GM19452 (cell line): ENCODE measurements around the gene SLC26A11.

Experiments used
- ATAC-seq: cut with Tn5 transposase; IDR thresholded peaks from one replicate; pipeline ENCODE4 v1.9.1; 2021; ENCODE audit not compliant: unreplicated experiment

The SLC26A11 gene

DNA sequence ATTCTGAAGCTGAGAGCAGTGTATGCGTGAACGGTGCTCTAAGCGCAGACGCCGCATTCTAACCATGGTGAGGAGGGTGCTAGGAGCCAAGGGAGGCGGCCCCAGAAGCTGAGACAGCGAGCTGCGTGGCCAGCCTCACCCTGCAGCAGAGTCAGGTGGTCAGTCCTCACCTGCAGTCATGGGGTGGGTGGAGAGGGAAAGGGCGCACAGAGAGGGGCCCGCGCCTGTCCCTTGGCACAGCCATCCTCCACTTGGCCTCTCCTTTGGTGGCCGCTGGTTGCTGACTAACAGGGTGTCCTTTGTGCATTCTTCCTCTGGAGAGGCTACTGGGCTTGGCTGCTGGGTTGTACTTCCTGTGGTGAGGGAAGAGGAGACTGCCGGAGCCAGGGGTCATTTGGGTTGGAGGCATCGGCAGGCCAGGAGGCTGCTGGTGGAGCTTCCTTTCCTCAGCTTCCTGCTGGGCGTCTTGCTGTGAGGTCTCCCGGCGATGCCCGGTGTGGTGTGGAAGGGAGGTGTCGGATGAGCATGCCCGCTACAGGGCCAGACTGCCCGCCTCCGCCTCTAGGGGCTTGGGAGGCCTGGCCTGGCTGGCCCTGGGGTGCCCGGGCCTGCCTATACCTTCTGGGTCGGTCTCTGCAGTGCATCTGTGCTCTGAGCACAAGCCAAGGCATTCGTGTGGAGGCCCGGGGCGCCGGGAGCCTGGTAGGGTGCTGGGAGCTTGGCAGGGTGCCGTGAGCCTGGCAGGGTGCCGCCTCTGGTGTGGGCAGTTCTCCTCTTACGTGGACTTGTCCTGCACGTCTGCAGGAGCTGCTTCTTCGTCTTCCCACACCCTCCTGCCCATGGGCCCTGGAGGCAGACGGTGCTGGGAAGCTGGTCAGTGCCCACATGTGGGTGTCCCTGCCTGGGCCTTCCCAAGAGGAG, 57.8 kb downstream of the SLC26A11 start:
- no peak for ATAC-seq

DNA sequence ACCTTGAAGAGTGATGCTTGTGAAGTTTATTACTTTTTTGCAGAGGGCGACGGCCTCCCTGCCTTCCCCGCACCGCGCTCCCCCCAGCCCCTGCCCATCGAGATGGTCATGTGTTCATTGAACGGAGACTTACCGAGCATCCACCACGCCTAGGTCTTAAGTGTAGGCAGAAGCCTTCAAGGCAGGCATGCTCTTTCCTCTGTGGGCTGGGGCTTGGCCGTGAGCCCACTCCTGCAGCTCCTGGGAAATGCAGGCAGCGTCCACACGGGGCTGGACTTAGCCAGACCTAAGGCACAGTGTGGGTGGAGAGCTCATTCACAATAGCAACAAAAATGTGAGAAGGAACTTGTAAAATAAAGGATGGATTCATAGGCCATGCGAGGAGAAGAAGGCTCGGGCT, 59.7 kb downstream of the SLC26A11 start:
- no peak for ATAC-seq

DNA sequence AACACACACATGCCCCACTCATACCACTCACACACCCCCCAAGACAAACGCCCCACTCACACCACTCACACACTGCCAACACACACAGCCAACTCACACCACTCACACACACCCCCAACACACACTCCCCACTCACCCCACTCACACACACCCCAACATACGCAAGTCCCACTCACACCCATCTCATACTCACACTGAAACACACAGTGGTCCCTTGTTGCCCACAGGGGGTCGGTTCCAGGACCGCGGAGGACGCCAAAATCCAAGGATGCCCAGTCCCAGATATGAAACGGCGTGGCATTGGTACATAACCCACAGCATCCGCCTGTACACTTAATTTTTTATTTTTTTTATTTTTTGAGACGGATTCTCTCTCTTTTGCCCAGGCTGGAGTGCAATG, 61.3 kb downstream of the SLC26A11 start:
- no peak for ATAC-seq

DNA sequence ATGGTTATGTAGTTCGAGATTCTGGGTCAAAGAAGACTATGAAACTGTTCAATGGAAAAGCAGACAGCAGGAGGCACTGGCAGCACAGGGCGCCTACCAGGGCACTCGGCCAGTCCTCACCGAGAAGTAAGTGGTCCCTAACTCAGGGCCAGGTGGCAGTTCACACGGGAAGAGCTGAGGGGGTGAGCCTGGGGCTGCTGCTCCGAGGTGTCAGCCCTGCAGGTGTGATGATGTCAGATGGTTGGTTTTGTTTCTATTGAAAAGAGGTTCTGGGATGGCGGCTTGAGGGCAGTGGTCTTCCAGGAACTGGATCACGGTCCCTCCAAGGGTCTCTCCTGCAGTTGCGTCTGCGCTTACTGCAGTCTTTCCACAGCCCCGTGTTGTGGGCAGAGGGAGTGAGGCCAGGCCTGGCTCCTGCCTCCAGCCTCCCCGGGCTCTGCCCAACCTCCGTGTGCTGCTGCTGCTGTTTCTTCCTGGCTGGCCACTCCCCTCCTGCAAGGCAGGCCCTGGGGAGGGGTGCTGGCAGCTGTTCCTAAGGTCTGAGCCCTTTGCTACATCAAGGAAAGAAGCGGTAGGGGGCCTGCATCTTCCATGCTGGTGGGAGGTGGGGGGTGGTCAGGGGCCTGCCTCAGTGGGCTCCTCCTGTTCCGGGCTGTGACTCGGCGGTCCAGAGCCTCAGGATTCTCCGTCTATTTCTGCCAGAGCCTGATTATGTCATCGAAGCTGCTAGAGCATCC, 63.1 kb downstream of the SLC26A11 start:
- ATAC-seq = no peak

DNA sequence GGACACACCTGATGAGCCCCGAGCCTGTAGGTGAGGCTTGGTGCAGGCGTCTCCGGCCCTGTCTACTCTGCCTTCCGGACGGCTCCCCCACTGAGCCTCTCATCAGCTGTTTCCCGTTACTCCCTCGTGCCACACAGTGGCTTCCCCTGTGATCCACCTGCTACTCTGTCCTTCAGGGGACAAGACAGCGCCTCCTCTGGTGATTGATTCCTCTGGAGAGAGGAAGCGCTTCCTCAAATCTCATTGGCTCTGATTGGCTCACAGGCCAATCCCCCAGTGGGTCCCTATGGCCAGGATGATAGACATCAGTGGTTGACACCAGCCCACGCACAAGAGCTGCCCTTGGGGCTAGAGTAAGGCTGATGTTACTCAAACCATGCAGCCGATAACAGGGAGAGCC, 64.4 kb downstream of the SLC26A11 start:
- no peak for ATAC-seq

DNA sequence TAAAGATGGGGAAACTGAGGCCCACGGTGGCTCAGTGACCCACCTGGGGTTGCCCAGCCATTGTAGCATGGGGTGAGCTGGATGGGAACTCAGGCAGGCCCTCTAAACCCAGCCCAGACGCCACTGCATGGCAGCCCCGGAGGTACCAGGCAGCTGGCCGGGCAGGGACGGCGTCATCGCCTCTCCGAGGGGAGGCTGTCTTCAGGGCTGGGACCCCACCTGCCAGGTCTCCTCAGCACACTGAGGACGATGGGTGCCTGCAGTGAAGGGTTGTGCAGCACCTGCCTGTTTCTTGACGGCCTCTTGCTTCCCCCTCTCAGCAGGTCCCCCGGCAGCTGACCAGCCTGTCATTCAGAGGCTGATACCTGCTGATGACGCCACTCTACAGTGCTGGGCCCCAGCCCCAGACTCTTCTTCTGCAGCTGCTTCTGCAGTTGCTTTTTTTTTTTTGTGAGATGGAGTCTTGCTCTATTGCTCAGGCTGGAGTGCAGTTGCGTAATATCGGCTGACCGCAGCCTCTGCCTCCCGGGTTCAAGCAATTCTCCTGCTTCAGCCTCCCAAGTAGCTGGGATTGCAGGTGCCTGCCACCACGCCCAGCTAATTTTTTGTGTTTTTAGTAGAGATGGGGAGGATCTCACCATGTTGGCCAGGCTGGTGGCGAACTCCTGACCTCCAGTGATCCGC, 65.2 kb downstream of the SLC26A11 start:
- ATAC-seq = no peak

DNA sequence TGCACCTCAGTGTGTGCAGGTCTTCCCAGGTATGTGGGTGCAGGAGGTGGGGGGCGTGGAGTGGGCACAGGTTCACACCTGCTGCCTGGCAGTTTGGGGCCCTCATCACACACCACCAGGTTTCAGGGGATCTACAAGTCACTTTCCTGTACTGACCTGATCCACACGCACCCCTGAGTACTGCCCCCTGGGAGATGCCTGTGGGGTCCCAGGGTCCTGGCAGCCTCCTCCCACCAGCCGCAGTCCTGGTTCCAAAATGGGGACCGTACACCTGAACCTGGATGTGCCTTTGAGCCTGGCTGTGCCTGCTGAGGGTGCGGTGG, 66.4 kb downstream of the SLC26A11 start:
- no peak for ATAC-seq

DNA sequence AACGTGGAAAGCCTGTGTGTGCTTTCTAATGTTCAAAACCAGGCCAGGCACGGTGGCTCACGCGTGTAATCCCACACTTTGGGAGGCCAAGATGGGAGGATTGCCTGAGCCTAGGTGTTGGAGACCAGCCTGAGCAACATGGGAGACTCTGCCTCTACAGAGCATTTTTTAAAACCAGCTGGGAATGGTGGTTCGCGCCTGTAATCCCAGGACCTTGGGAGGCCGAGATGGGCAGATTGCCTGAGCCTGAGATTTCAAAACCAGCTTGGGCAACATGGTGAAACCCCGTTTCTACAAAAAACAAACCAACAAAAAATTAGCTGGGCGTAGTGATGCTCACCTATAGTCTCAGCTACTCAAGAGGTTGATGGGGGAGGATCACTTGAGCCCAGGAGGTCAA, 66.8 kb downstream of the SLC26A11 start:
- no peak for ATAC-seq

DNA sequence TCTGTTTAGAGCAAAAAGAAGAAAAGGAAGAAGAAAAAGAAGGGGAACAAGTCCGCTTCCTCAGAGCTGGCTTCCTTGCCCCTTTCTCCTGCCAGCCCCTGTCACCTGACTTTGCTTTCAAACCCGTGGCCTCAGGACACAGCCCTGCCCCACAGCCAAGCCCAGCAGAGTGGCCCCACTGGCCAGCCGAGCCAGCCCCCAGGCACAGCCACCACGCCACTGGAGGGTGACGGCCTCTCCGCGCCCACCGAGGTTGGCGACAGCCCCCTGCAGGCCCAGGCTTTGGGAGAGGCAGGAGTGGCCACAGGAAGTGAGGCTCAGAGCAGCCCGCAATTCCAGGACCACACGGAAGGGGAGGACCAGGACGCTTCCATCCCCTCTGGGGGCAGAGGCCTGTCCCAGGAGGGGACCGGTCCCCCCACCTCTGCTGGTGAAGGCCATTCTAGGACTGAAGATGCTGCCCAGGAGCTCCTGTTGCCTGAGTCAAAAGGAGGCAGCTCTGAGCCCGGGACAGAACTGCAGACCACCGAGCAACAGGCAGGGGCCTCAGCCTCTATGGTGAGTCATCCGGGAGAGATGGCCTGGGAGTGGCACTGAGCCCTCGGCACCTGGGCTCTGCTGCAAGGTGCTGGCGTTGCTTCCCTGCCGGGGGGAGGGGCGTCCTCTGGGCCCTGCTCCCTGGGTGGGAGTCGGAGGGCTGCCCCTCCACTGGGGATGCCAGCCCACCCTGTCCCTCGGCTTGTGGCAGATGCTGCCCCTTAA, 67.8 kb downstream of the SLC26A11 start:
- no peak for ATAC-seq

DNA sequence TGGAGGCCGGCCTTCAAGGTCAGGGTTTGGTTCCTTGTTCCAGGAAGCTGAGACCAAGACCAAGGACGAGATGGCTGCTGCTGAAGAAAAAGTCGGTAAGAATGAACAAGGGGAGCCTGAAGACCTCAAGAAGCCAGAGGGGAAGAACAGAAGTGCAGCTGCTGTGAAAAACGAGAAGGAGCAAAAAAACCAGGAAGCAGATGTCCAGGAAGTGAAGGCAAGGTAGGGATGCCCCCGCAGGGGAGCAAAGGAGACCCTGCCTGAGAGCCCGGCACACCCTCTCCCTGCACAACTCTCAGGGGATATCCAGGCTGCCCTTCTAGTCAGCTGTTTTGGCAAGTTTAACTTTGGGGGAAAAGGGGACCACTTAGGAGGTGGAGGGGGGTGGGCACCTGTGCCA, 69.4 kb downstream of the SLC26A11 start:
- ATAC-seq = no peak

DNA sequence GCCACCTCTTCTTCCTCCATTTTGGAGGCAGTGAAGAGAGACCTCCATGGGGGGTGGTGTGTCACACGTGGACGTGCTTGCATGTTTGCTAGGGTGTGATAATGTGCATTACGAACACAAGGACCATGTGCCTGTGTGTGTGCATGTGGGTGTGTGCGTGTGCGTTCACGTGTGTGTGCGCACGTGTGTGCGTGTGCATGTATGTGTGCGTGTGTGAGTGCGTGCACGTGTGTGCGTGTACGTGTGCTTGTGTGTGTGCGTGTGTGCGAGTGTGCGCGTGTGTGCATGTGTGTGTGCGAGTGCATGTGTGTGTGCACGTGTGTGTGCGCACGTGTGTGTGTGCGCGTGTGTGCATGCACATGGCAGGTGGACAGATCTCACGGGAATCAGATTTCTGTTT, 69.9 kb downstream of the SLC26A11 start:
- no peak for ATAC-seq

DNA sequence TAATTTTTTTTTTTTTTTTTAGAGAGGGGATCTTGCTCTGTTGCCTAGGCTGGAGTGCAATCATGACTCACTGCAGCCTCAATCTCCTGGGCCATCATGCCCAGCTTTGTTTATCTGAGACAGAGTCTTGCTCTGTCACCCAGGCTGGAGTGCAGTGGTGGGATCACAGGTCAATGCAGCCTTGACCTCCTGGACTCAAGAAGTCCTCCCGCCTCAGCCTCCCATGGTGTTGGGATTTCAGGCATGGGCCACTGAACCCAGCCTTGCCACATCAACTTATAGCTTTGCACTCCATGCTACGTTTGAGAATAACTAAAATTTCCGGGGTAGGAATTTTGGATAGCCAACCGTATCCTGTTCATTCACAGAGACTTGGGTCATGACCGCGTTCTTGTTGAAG, 71.0 kb downstream of the SLC26A11 start:
- ATAC-seq = no peak

DNA sequence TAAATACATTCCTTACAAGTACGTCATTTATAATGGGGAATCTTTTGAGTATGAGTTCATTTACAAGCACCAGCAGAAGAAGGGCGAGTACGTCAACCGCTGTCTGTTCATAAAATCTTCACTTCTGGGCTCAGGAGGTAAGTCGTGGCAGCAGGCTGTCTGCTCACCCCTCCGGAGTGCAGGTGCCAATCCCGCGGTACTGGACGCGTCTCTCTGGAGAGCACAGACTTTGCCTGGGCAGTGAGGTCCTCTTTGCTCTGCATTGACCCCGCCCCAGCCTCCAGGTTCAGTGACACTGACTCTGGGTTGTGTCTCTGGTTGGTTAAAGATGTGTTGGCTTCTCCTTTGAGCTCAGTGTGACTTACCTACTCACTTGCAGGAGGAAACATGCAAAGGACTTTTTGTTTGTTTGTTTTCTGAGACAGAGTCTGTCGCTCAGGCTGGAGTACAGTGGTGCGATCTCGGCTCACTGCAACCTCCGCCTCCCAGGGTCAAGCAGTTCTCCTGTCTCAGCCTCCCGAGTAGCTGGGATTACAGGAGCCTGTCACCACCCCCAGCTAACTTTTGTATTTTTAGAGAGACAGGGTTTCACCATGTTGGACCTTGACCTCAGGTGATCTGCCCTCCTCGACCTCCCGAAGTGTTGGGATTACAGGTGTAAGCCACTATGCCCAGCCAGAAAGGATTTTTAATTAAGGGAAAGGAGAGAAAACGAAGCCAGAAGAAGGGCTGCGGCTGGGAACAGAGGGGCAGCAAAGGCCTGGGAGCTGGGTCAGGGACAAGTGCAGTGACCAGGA, 71.7 kb downstream of the SLC26A11 start:
- no peak for ATAC-seq

DNA sequence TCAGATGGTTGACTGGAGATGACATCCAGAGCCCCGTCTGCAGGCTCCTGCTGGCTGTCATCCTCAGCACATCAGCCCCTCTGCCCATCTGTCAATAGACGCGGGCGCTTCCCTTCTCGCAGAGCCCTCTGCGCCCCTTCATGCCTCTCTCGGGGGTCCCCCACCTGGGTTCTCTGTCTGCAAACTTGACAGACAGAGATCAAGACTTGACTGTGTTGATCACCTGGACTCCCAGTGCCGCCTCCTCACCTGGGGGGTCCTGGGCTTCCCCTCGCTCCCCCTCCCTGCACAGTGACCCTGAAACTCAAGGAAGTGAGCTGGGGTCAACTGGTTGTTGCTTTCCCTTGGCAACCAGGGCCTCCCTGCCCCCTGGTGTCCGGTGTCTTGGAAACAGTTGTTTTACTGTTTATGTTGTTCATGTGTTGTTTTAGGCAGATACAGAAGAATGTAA, 72.3 kb downstream of the SLC26A11 start:
- ATAC-seq = no peak

DNA sequence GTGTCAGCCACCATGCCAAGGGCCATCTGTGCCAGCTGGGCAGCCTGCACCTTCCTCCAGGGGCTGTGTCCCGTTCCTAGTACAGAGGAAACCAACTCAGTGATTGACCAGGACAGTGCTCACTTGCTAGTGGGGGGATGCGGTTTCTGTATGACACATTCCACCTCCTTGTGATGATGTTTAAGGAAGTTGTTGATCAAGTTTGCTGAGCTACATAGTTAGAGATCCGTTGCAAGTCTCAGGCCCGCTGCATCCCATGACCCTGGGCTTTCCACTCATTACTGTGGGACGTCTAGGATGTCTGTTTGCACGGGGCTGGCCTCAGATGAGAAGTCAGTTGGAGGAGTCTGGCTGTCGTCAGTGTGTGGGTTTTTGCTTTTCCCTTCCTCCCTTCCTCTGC, 74.0 kb downstream of the SLC26A11 start:
- no peak for ATAC-seq

DNA sequence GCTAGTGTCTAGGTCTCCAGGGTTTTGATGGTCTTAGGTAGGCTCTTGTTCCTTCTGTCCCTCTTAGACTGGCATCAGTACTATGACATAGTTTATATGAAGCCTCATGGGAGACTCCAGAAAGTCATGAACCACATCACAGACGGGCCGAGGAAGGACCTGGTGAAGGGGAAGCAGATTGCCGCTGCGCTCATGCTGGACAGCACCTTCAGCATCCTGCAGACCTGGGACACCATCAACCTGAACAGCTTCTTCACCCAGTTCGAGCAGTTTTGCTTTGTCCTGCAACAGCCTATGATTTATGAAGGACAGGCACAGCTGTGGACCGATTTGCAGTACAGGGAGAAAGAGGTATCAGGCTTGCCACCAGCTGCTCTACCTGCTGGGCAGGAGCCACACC, 74.4 kb downstream of the SLC26A11 start:
- ATAC-seq = no peak

DNA sequence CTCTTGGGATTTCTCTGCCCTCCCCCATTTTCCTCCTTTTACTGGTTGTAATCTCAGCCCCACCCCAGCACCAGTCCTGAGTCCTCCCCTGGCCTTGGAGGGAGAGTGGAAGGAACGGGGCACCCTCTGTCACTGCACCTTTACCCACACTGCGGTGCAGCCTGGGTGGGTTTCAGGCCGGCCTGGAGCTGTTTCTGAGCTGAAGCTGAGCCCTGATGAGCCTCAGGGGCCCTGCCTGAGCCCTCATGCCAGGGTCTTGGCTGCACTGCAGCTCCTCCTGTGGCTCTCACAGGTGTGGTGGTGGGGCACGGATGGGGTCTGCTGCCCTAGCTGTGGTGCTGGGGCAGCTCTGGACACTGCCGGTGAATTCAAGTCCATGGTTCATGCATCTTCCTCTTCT, 74.9 kb downstream of the SLC26A11 start:
- ATAC-seq = no peak

DNA sequence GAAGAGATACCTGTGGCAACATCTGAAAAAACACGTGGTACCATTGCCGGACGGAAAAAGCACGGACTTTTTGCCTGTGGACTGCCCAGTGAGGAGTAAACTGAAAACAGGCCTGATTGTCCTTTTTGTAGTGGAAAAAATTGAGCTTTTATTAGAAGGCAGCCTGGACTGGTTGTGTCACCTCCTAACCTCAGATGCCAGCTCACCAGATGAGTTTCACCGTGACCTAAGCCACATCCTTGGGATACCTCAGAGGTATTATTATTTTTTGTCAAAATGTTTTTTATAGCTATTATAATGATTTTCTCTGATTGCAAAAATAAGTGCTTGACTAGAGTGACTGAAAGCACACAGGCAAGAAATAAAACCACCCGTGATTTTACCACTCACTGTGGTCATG, 75.3 kb downstream of the SLC26A11 start:
- ATAC-seq = no peak

DNA sequence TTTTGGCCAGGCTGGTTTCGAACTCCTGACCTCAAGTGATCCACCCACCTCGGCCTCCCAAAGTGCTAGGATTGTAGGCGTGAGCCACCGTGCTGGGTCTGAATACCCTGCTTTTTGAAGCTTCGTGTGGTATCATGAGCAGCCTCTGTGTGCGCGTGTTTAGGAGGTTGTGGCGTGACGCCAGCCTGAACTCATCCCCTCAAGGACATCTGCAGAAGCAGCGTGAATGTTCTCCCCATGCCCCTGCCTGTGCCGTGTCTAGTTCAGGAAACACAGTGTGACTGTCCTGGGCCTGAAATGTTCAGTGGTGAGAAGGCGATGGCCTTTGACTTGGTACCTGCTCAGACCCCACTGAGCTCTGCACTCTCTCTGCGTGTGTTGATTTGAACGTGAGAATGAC, 76.0 kb downstream of the SLC26A11 start:
- ATAC-seq = no peak

DNA sequence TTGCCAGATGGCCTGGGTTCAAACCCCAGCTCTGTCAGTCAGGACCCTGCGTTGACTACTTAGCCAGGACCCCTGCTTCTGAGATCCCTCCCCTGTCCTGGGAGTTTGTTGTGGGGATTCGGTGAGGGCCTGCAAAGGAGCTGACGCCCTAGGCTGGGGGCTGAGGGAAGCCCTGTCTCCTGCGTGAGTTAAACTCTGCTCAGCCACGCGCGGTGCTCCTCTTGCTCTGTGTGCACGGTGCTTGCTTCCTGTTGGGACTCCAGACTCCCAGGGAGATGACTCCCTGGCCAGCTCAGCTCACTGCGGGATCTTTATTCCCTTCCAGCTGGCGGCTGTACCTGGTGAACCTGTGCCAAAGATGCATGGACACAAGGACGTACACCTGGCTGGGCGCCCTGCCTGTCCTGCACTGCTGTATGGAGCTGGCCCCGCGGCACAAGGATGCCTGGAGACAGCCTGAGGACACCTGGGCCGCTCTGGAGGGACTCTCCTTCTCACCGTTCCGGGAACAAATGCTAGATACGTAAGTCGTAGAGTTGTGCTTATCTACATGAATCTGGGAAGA, 77.9 kb downstream of the SLC26A11 start:
- ATAC-seq = no peak
